ENCODE data around the gene IFNA13. TPM values are rescaled to one million over a fixed set of nuclear protein-coding genes. Genes with fewer than 3 reads are reported as not detected.

Gene IFNA13
- not detected in 3 replicates for total RNA-seq
- long read RNA-seq = 0 reads

DNA sequence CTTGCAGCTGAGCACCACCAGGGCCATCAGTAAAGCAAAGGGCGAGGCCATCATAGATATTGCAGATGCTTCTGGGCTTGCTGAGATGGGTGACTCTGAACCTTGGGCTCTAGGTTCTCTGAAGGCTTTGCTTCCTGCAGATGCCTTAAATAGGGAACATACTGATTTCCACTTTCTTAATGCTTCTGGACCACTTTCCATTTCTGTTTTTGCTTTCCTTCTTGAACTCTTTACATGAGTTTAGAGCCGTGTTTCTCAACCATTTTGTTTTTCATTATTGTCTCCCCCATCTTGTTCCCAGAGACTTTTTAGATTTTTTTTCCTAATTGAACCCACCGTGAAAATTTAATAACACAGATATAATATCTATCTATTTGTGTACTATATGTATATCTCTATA, at the start of gene IFNA13:
IFNA13 (minus strand) TSS at position 101 of the 400 bp plus-strand sequence; CDS start at position 54, 47 bp downstream.
- Mint-ChIP-seq H3K4me3 (ENCODE audit: unreplicated experiment) (no peak within 1 kb of the TSS), H3K27me3 (ENCODE audit: low read depth) (peaks cover 43% of the 10 kb centered on the region)

DNA sequence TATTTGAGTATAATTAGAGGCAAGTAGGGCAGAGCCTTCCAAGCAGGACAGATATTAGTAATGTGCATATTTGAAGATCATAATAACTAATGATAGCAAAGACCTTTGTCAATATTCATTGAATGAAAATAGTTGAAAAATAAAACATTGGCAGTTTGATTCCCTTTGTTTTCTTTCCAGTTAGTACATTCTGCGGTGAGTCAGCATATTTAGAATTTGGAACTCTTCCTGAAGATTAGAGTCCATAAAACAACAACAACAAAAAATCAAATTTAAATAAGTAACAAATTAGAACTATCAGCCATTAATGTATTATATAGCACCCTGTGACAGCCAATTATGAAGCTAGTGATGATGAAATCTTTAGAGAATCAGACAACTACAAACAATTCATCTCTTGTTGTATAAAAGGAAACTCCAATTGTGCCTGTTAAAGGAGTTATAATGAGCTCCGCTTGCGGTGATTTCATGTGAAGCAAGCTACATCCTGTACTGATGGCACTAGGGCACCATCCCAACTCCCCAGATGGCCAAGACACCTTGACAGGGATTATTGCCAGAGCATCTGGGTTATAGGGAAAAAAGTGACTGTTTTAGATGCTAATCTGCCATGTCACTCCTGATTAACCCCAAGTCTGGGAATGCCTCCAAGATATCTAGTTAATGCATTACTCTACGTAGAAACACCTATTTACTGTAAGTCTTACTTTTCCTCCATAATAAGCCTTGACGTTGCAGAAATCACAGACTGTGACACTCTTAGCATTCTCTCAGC, 47.8 kb upstream of the IFNA13 start:
- no peak overlapping the region for H3K4me3 Mint-ChIP-seq (ENCODE audit: unreplicated experiment)
- H3K9me3 Mint-ChIP-seq (ENCODE audit: low read depth) = no peaks in the 10 kb centered on the region
- H3K36me3 Mint-ChIP-seq (ENCODE audit: low read depth) = no peaks in the 10 kb centered on the region
- H3K27ac Mint-ChIP-seq (ENCODE audit: unreplicated experiment) = no peak overlapping the region
- TF ChIP-seq, protein P1, sequence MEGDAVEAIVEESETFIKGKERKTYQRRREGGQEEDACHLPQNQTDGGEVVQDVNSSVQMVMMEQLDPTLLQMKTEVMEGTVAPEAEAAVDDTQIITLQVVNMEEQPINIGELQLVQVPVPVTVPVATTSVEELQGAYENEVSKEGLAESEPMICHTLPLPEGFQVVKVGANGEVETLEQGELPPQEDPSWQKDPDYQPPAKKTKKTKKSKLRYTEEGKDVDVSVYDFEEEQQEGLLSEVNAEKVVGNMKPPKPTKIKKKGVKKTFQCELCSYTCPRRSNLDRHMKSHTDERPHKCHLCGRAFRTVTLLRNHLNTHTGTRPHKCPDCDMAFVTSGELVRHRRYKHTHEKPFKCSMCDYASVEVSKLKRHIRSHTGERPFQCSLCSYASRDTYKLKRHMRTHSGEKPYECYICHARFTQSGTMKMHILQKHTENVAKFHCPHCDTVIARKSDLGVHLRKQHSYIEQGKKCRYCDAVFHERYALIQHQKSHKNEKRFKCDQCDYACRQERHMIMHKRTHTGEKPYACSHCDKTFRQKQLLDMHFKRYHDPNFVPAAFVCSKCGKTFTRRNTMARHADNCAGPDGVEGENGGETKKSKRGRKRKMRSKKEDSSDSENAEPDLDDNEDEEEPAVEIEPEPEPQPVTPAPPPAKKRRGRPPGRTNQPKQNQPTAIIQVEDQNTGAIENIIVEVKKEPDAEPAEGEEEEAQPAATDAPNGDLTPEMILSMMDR (IDR thresholded peaks at IDR 0.05) = no peak
- DNase-seq (ENCODE audit: low spot score) = no peak
- H3K27me3 Mint-ChIP-seq (ENCODE audit: low read depth) = peaks cover 32% of the 10 kb centered on the region
- no peaks in the 10 kb centered on the region for H3K4me1 Mint-ChIP-seq (ENCODE audit: low read depth)

More for the DNA sequence above, at the start of gene IFNA13:
- Mint-ChIP-seq H3K9me3 (ENCODE audit: low read depth) (no peaks in the 10 kb centered on the region), H3K27ac (ENCODE audit: unreplicated experiment) (no peak within 1 kb of the TSS), H3K4me1 (ENCODE audit: low read depth) (no peaks in the 10 kb centered on the region), H3K36me3 (ENCODE audit: low read depth) (no peaks in the 10 kb centered on the region)
- TF ChIP-seq, protein P1 (IDR thresholded peaks at IDR 0.05) = no peak
- no peak for DNase-seq (ENCODE audit: low spot score)

DNA sequence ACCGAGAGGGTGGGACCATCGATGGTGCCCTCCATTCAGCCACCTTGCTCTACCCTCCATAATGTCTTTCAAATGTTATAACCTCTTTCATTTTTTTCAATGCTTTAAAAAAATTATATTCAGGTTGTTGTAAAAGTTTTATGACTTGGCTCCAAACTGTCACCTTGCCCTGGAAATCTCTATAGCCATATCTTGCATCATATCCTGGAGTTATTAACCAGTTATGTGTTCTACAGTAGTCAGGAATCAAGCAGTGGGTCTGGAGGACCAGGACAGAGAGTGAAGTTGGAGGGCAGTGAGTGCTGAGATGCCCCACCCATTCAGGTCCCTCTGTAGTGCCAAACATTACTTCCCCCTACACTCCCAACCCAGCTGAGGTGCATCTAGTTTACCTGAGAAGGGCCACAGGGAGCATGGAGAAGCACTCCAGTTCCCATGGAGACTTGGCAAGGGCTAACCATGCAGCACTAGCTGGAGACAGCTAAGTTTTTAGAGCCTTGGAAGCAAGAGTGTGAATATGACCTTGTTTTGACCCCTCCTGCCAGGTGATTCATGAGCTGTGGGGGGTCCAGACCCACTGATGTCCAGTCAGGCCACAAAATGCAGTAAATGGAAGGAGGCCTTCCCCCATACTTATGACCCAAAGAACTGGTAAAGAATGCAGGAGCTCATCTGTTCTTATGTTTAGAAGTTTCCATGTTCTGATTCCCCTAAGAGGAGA, 46.5 kb upstream of the IFNA13 start:
- H3K4me1 Mint-ChIP-seq (ENCODE audit: low read depth) = no peaks in the 10 kb centered on the region
- no peak overlapping the region for H3K4me3 Mint-ChIP-seq (ENCODE audit: unreplicated experiment)
- TF ChIP-seq, protein P1 (IDR thresholded peaks at IDR 0.05) = no peak
- no peak overlapping the region for H3K27ac Mint-ChIP-seq (ENCODE audit: unreplicated experiment)
- H3K36me3 Mint-ChIP-seq (ENCODE audit: low read depth) = no peaks in the 10 kb centered on the region
- H3K9me3 Mint-ChIP-seq (ENCODE audit: low read depth) = no peaks in the 10 kb centered on the region
- peaks cover 35% of the 10 kb centered on the region for H3K27me3 Mint-ChIP-seq (ENCODE audit: low read depth)
- DNase-seq (ENCODE audit: low spot score) = no peak

DNA sequence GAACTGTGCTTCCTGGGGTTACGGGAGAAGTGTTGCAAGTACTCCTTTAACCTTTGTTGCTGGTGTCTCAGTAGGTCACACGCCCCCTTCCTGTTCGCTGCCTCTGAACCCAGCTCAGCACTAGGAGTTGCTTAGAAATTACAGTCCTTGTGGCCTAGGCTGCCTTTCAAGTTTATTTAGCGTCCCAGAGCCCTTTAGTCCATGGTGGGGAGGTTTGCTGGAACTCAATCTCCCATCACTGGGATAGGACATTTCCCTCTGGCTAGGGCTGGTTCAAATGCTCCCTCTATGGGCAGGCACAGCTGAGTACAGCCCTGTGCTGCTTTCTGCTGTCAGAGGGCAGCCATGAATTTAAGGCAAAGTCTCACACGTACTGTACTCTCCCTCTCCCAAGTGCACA, 45.8 kb upstream of the IFNA13 start:
- TF ChIP-seq, protein P1 (IDR thresholded peaks at IDR 0.05) = peak; percentile 20
- H3K36me3 Mint-ChIP-seq (ENCODE audit: low read depth) = no peaks in the 10 kb centered on the region
- H3K4me1 Mint-ChIP-seq (ENCODE audit: low read depth) = no peaks in the 10 kb centered on the region
- no peak overlapping the region for H3K4me3 Mint-ChIP-seq (ENCODE audit: unreplicated experiment)
- DNase-seq (ENCODE audit: low spot score) = no peak
- H3K27ac Mint-ChIP-seq (ENCODE audit: unreplicated experiment) = no peak overlapping the region
- no peaks in the 10 kb centered on the region for H3K9me3 Mint-ChIP-seq (ENCODE audit: low read depth)
- H3K27me3 Mint-ChIP-seq (ENCODE audit: low read depth) = peaks cover 42% of the 10 kb centered on the region

DNA sequence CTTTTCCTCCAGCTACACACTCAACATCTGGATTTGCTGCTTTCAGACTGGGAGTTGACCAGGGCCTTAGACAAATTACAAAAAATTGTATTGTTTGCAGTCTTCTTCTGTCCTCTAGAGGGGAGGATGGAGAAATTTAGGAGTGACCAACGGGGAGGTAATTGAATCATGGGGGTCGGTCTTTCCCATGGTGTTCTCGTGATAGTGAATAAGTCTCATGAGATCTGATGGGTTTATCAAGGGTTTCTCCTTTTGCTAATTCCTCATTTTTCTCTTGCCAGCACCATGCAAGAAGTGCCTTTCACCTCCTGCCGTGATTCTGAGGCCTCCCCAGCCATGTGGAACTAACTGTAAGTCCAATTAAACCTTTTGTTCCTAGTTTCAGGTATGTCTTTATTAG, 45.3 kb upstream of the IFNA13 start:
- H3K27me3 Mint-ChIP-seq (ENCODE audit: low read depth) = peaks cover 42% of the 10 kb centered on the region
- no peaks in the 10 kb centered on the region for H3K4me1 Mint-ChIP-seq (ENCODE audit: low read depth)
- DNase-seq (ENCODE audit: low spot score) = no peak
- H3K27ac Mint-ChIP-seq (ENCODE audit: unreplicated experiment) = no peak overlapping the region
- TF ChIP-seq, protein P1 (IDR thresholded peaks at IDR 0.05) = no peak
- H3K36me3 Mint-ChIP-seq (ENCODE audit: low read depth) = no peaks in the 10 kb centered on the region
- H3K4me3 Mint-ChIP-seq (ENCODE audit: unreplicated experiment) = no peak overlapping the region
- H3K9me3 Mint-ChIP-seq (ENCODE audit: low read depth) = no peaks in the 10 kb centered on the region

All from chondrocyte (in vitro differentiated cells).